ENCODE data around the gene MYBPC2.

DNA sequence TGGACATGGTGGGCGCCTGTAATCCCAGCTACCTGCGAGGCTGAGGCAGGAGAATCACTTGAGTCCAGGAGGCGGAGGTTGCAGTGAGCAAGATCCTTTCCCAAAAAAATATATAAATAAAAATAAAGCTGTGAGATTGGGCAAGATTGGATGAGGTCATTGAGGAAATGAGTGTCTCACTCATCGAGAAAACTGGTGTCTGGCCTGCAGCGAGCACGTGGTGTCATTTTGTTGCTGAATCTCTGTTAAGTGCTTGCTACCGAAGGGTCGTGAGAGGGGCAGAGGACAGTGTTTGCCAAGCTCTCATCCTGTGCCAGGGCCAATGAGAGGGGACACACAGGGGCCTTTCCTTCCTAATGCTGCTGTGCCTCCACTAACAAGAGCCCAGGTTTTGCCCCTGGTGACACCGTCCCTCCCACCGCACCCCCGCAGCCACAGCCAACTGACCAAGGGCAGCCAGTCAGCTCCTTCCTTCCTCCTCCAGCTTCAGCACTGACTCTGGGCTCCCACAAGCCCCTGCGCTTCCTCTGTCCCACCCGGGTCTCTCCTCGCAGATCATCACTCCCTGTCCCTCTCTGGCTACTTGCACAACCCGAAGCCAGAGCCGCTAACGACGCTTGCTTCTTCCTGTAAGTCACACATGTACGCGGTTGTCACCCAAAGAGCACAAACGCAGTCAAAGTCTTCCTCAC is 45.4 kb upstream of the MYBPC2 start:
- TF ChIP-seq, protein P1, sequence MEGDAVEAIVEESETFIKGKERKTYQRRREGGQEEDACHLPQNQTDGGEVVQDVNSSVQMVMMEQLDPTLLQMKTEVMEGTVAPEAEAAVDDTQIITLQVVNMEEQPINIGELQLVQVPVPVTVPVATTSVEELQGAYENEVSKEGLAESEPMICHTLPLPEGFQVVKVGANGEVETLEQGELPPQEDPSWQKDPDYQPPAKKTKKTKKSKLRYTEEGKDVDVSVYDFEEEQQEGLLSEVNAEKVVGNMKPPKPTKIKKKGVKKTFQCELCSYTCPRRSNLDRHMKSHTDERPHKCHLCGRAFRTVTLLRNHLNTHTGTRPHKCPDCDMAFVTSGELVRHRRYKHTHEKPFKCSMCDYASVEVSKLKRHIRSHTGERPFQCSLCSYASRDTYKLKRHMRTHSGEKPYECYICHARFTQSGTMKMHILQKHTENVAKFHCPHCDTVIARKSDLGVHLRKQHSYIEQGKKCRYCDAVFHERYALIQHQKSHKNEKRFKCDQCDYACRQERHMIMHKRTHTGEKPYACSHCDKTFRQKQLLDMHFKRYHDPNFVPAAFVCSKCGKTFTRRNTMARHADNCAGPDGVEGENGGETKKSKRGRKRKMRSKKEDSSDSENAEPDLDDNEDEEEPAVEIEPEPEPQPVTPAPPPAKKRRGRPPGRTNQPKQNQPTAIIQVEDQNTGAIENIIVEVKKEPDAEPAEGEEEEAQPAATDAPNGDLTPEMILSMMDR (tag by site-specific recombination; IDR thresholded peaks at IDR 0.05), result no peak
- TF ChIP-seq ZXDB (tag by site-specific recombination; IDR thresholded peaks at IDR 0.05), result no peak
- no peak for TF ChIP-seq TCF7L2 (IDR thresholded peaks at IDR 0.05; ENCODE audit: borderline replicate concordance, low read depth, low read length)
- TF ChIP-seq YY1 (tag by site-specific recombination; IDR thresholded peaks at IDR 0.05), result no peak
